ENCODE results near the gene FAM162B. TPM values are rescaled to one million over a fixed set of nuclear protein-coding genes. Genes with fewer than 3 reads are reported as not detected.

Gene FAM162B
- total and polyA plus RNA-seq, 4 donors = 0.56 to 1.0 (median 0.59) TPM

DNA sequence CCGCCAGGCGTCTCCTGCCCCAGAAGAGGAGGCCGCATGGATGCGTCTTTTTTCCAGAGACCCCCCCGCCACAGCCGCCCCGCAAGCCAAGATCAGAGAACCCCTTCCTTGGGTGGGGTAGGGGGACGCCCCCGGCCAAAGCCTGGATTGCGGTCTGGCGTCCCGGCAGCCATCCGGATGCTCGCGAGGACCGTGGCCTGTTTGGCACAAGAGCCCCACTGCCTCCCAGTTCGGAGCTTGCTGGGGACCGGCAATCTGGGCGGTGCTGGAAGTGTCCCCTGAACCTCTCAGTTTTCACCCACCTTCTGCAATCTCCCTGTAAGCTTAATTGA, 924 bp downstream of the FAM162B start:
- Histone ChIP-seq H3K27ac (ENCODE audit: low read depth in 1 of 2, low read length in 2 of 2) (no peak overlapping the region), H3K9ac (ENCODE audit: low read depth in 1 of 2, low read length in 2 of 2) (no peak overlapping the region)
- 19% methylated on average over 19 of the region's 19 CpGs for WGBS

More for the DNA sequence above, 924 bp downstream of the FAM162B start:
- Histone ChIP-seq H3K27me3 (ENCODE audit: control insufficient read depth in 4 of 4, insufficient read depth in 4 of 4, low read length in 3 of 4) (peaks cover 0 to 12% (median 3%) of the 10 kb centered on the region in 4 donors), H3K36me3 (ENCODE audit: control insufficient read depth in 4 of 4, insufficient read depth in 3 of 4, low read depth in 1 of 4, low read length in 3 of 4) (no peaks in the 10 kb centered on the region), H3K9me3 (ENCODE audit: control insufficient read depth in 4 of 4, low read length in 3 of 4) (no peaks in the 10 kb centered on the region), H3K4me1 (ENCODE audit: control insufficient read depth in 4 of 4, insufficient read depth in 4 of 4, low read length in 3 of 4) (peaks cover 3 to 13% (median 10%) of the 10 kb centered on the region in 4 donors), H3K4me3 (ENCODE audit: low read depth in 1 of 3, low read length in 3 of 3) (peak overlapping the region in 2 of 3 donors; percentile 48 to 51)
- no peak for DNase-seq (ENCODE audit: low spot score)
- TF ChIP-seq, protein P1, sequence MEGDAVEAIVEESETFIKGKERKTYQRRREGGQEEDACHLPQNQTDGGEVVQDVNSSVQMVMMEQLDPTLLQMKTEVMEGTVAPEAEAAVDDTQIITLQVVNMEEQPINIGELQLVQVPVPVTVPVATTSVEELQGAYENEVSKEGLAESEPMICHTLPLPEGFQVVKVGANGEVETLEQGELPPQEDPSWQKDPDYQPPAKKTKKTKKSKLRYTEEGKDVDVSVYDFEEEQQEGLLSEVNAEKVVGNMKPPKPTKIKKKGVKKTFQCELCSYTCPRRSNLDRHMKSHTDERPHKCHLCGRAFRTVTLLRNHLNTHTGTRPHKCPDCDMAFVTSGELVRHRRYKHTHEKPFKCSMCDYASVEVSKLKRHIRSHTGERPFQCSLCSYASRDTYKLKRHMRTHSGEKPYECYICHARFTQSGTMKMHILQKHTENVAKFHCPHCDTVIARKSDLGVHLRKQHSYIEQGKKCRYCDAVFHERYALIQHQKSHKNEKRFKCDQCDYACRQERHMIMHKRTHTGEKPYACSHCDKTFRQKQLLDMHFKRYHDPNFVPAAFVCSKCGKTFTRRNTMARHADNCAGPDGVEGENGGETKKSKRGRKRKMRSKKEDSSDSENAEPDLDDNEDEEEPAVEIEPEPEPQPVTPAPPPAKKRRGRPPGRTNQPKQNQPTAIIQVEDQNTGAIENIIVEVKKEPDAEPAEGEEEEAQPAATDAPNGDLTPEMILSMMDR (IDR thresholded peaks at IDR 0.05; ENCODE audit: low read depth, low read length, missing input control) = no peak
- no peak for TF ChIP-seq SP1 (IDR thresholded peaks at IDR 0.05)
- TF ChIP-seq, protein P2, sequence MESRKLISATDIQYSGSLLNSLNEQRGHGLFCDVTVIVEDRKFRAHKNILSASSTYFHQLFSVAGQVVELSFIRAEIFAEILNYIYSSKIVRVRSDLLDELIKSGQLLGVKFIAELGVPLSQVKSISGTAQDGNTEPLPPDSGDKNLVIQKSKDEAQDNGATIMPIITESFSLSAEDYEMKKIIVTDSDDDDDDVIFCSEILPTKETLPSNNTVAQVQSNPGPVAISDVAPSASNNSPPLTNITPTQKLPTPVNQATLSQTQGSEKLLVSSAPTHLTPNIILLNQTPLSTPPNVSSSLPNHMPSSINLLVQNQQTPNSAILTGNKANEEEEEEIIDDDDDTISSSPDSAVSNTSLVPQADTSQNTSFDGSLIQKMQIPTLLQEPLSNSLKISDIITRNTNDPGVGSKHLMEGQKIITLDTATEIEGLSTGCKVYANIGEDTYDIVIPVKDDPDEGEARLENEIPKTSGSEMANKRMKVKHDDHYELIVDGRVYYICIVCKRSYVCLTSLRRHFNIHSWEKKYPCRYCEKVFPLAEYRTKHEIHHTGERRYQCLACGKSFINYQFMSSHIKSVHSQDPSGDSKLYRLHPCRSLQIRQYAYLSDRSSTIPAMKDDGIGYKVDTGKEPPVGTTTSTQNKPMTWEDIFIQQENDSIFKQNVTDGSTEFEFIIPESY (IDR thresholded peaks at IDR 0.05) = no peak
- TF ChIP-seq, protein P3, sequence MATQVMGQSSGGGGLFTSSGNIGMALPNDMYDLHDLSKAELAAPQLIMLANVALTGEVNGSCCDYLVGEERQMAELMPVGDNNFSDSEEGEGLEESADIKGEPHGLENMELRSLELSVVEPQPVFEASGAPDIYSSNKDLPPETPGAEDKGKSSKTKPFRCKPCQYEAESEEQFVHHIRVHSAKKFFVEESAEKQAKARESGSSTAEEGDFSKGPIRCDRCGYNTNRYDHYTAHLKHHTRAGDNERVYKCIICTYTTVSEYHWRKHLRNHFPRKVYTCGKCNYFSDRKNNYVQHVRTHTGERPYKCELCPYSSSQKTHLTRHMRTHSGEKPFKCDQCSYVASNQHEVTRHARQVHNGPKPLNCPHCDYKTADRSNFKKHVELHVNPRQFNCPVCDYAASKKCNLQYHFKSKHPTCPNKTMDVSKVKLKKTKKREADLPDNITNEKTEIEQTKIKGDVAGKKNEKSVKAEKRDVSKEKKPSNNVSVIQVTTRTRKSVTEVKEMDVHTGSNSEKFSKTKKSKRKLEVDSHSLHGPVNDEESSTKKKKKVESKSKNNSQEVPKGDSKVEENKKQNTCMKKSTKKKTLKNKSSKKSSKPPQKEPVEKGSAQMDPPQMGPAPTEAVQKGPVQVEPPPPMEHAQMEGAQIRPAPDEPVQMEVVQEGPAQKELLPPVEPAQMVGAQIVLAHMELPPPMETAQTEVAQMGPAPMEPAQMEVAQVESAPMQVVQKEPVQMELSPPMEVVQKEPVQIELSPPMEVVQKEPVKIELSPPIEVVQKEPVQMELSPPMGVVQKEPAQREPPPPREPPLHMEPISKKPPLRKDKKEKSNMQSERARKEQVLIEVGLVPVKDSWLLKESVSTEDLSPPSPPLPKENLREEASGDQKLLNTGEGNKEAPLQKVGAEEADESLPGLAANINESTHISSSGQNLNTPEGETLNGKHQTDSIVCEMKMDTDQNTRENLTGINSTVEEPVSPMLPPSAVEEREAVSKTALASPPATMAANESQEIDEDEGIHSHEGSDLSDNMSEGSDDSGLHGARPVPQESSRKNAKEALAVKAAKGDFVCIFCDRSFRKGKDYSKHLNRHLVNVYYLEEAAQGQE (IDR thresholded peaks at IDR 0.05) = no peak
- TF ChIP-seq YY1 (IDR thresholded peaks at IDR 0.05) = no peak
- no peak for TF ChIP-seq NR2F2 (IDR thresholded peaks at IDR 0.05)
- no peak for TF ChIP-seq FOXA1 (IDR thresholded peaks at IDR 0.05)
- no peak for TF ChIP-seq HNF4G (IDR thresholded peaks at IDR 0.05)
- no peak for TF ChIP-seq GABPA (IDR thresholded peaks at IDR 0.05 in 1 of 2, conservative IDR thresholded peaks at IDR 0.05 in 1 of 2)
- TF ChIP-seq, protein P4, sequence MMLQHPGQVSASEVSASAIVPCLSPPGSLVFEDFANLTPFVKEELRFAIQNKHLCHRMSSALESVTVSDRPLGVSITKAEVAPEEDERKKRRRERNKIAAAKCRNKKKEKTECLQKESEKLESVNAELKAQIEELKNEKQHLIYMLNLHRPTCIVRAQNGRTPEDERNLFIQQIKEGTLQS (IDR thresholded peaks at IDR 0.05) = no peak
- TF ChIP-seq, protein P5, sequence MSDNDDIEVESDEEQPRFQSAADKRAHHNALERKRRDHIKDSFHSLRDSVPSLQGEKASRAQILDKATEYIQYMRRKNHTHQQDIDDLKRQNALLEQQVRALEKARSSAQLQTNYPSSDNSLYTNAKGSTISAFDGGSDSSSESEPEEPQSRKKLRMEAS (IDR thresholded peaks at IDR 0.05) = no peak
- TF ChIP-seq TAF1 (conservative IDR thresholded peaks at IDR 0.05) = no peak
- no peak for TF ChIP-seq JUND (IDR thresholded peaks at IDR 0.05)
- TF ChIP-seq RXRA (IDR thresholded peaks at IDR 0.05) = no peak

All from liver (tissue), 9 donors.